Thoracic aorta (tissue), 2 donors: ENCODE results near the gene LIPE. TPM values are rescaled to one million over a fixed set of nuclear protein-coding genes. Genes with fewer than 3 reads are reported as not detected.

ENCODE experiments used
- ATAC-seq: fragments of 150-250 bp; one replicate; pipeline ENCODE4 v1.8.0; 2017; ENCODE audit warnings: low read depth; ENCODE audit not compliant: insufficient number of reproducible peaks, low FRiP score
- DNase-seq: peaks from one replicate; pipeline ENCODE4 v3.0.0-alpha.2; 2020; ENCODE audit warnings: low spot score
- H3K27ac ChIP-seq, 2 donors: fragments of 200-600 bp; sonication (generic); 1 replicate in 1 of 2; 2 replicates in 1 of 2; pipeline ENCODE4 v1.5.1; 2016; ENCODE audit warnings: mild to moderate bottlenecking in 2 of 2, moderate library complexity in 2 of 2
- H3K27me3 ChIP-seq: fragments of 200-600 bp; sonication (generic); replicated peaks from 2 replicates; pipeline ENCODE4 v1.6.0; 2016; ENCODE audit warnings: mild to moderate bottlenecking; ENCODE audit not compliant: insufficient read depth
- H3K36me3 ChIP-seq: fragments of 200-600 bp; sonication (generic); one replicate; pipeline ENCODE4 v1.5.1; 2016
- H3K4me1 ChIP-seq, 2 donors: fragments of 200-600 bp; sonication (generic); 1 replicate in 1 of 2; 2 replicates in 1 of 2; pipeline versions ENCODE4 v1.5.1 to v1.6.0; 2016; ENCODE audit warnings: low read depth in 2 of 2, mild to moderate bottlenecking in 1 of 2; ENCODE audit not compliant: control insufficient read depth in 1 of 2
- H3K4me3 ChIP-seq: fragments of 200-600 bp; sonication (generic); 2 replicates; pipeline ENCODE4 v1.5.1; 2016; ENCODE audit warnings: mild to moderate bottlenecking
- H3K9me3 ChIP-seq: fragments of 200-600 bp; sonication (generic); 2 replicates; pipeline ENCODE4 v1.5.1; 2016
- total RNA-seq, 2 donors: library from RNA; depleted of rRNA; stranded (reverse); fragments of >200 nt; gene quantifications; one replicate each; pipeline versions ENCODE4 v1.1.0 to v1.2.3, GENCODE V29; 2016
- TF ChIP-seq, protein P1 (sequence below): fragments of 200-600 bp; sonication (generic); IDR thresholded peaks from one replicate; pipeline ENCODE4 v1.5.1; 2019; ENCODE audit warnings: antibody characterized with exemption

The LIPE gene
- total RNA-seq, 2 donors from 2014 or later = 4.5 to 7.3 TPM

DNA sequence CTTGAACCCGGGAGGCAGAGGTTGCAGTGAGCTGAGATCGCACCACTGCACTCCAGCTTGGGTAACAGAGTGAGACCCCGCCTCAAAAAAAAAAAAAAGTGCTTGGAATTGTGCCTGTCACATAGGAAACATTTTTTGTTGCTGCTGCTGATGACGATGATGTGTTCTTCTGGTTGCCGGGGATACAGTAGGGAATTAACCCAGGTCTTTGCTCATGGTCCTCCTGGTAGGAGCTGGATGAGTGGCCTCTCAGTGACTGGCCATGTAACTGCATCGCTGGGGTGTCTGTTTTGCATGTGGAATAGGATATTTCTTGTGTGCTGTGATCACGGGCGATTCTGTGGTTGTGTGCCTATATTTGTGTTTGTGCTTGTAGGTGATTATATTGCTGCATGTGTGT is 32.4 kb downstream of the LIPE start:
- TF ChIP-seq, protein P1, sequence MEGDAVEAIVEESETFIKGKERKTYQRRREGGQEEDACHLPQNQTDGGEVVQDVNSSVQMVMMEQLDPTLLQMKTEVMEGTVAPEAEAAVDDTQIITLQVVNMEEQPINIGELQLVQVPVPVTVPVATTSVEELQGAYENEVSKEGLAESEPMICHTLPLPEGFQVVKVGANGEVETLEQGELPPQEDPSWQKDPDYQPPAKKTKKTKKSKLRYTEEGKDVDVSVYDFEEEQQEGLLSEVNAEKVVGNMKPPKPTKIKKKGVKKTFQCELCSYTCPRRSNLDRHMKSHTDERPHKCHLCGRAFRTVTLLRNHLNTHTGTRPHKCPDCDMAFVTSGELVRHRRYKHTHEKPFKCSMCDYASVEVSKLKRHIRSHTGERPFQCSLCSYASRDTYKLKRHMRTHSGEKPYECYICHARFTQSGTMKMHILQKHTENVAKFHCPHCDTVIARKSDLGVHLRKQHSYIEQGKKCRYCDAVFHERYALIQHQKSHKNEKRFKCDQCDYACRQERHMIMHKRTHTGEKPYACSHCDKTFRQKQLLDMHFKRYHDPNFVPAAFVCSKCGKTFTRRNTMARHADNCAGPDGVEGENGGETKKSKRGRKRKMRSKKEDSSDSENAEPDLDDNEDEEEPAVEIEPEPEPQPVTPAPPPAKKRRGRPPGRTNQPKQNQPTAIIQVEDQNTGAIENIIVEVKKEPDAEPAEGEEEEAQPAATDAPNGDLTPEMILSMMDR = no peak
- ATAC-seq = no peak
- H3K9me3 ChIP-seq = no peaks in the 10 kb centered on the region
- H3K4me3 ChIP-seq = no peak overlapping the region
- no peaks in the 10 kb centered on the region for H3K27me3 ChIP-seq
- H3K27ac ChIP-seq = no peak overlapping the region
- H3K4me1 ChIP-seq = peaks cover 5 to 8% of the 10 kb centered on the region in 2 donors
- H3K36me3 ChIP-seq = no peaks in the 10 kb centered on the region
- no peak for DNase-seq

DNA sequence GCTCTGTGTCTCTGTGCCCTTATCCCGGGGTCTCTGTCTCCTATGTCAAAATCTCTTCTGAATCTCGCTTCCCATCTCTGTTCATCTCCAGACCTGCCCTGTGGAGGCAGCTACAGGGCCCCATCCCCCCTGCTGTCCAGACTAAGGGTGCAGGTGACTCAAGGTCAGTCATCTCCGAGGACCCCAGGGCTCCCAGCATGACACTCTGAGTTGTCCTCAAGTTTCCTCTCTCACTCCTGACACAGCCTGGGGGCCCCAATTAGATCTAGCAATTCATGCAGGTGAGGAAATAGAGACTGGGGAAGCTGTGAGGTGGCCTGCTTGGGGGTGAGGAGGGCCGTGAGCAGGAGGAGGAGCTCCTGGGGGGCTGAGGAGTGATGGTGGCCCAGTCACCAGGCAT is 35.0 kb downstream of the LIPE start:
- H3K4me1 ChIP-seq = peaks cover 2% of the 10 kb centered on the region in 2 donors
- H3K9me3 ChIP-seq = no peaks in the 10 kb centered on the region
- no peak overlapping the region for H3K27ac ChIP-seq
- TF ChIP-seq, protein P1 = no peak
- no peak for DNase-seq
- ATAC-seq = no peak
- H3K4me3 ChIP-seq = no peak overlapping the region
- H3K27me3 ChIP-seq = peaks cover 6% of the 10 kb centered on the region
- no peaks in the 10 kb centered on the region for H3K36me3 ChIP-seq

DNA sequence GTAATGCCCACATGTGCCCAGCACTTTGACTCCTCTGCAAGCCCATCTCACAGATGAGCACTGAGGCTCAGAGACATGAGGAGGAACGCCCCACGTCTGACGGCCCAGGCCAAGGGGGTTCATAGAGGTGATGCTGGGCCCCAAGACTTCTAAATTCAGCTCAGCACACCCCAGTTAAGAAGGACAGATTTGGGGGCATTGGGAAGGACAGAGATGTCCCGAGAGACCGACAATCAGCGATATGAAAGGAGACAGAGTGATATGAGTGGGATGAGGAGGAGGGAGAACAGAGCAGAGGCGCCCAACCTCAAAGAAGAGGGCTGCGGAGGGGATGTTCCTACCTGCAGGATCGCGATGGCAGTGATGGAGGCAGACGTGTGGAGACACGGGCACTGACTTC is 37.3 kb downstream of the LIPE start, which contains the start of gene CNFN:
Gene CNFN, minus strand, starts transcription at position 399 of the 400 bp plus-strand sequence. CDS start 1,260 bp downstream, outside the sequence.
- no peak for DNase-seq
- ATAC-seq = no peak
- H3K27ac ChIP-seq = no peak within 1 kb of the TSS
- H3K4me1 ChIP-seq = peaks cover 3 to 6% of the 10 kb centered on the region in 2 donors
- no peaks in the 10 kb centered on the region for H3K36me3 ChIP-seq
- no peak within 1 kb of the TSS for H3K4me3 ChIP-seq
- peaks cover 11% of the 10 kb centered on the region for H3K27me3 ChIP-seq
- TF ChIP-seq, protein P1 = no peak
- no peaks in the 10 kb centered on the region for H3K9me3 ChIP-seq

DNA sequence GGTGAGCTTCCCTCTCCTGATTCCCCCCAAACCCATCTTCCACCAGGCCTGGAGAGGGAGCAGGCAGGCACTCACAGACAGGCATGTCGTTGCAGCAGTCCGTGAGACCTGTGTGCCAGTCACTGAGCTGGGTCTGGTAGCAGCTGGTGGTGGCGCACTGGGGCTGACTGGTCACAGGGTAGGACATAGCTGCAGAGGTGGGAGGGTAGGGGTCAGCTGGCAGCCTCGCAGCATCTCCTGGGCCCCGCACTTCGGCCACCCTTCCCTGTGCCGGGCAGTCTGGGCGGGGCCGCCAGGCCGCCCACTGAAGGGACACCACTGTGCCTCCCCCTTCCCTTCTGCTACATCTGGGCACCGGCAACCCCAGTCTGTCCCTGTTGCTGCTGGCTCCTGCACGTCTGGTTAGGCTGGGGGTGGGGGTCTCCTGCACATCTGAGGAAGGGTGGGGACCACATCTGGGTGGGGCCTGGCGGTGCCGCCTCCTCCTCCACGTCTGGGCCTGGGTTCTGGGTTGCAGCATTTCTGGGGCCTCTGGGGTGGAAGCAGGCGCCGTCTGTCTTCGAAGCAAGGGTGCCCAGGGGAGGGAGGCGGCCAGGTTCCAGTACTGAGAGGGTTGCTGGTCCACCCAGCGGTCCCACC is 38.2 kb downstream of the LIPE start:
- ATAC-seq = no peak
- Histone ChIP-seq H3K27me3 (peaks cover 11% of the 10 kb centered on the region), H3K9me3 (no peaks in the 10 kb centered on the region)

DNA sequence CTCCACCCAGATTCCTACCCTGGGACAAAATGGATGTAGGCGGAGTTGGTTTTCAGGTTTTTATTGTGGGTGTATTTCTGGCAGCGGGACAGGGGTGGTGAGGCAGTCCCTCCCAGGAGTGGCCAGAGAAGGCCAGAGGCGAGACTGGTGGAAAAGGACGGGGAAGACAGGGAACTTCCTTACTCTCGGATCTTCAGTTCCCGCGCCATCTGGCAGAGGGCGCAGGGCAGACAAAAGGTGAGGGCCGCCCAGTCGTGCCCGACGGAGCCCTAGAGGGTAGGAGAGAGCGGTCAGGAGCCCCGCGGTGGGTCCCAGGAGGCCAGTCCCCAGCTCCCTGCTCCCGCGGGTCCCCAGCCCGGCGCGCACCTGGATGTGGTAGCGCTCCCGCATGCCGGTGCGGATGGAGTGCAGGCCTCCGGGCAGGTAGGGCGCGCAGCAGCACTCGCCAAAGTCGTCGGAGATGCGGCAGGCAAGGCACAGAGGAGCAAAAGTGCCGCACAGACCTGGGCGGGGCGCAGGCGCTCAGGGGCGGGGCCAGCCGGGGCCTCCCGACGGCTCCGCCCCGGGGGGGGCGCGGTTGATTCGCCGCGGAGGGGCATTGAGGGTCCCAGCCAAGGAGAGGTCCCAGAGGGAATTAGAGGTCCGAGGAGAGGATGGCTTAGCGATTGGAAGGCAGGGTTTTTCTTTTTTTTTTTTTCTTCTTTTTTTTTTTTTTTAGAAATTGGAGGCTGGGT is 40.0 kb downstream of the LIPE start:
- peak overlapping the region; percentile 70 for H3K4me3 ChIP-seq
- no peak overlapping the region for H3K27ac ChIP-seq
- DNase-seq = no peak
- TF ChIP-seq, protein P1 = peak; percentile 24
- no peak for ATAC-seq
- peaks cover 3 to 6% of the 10 kb centered on the region in 2 donors for H3K4me1 ChIP-seq
- H3K36me3 ChIP-seq = no peaks in the 10 kb centered on the region
- no peaks in the 10 kb centered on the region for H3K9me3 ChIP-seq
- H3K27me3 ChIP-seq = peaks cover 11% of the 10 kb centered on the region

More for the DNA sequence above, 38.2 kb downstream of the LIPE start:
- Histone ChIP-seq H3K4me1 (peaks cover 3 to 6% of the 10 kb centered on the region in 2 donors), H3K36me3 (no peaks in the 10 kb centered on the region), H3K27ac (no peak overlapping the region), H3K4me3 (no peak overlapping the region)
- TF ChIP-seq, protein P1 = no peak
- no peak for DNase-seq
